Fibroblast of the aortic adventitia (primary cell): ENCODE results near the gene VEGFB. TPM values are rescaled to one million over a fixed set of nuclear protein-coding genes. Genes with fewer than 3 reads are reported as not detected.

Source experiments
- DNase-seq: peaks from one replicate; pipeline ENCODE4 v3.0.0-alpha.2; 2010; ENCODE audit warnings: low read depth
- H3K4me3 ChIP-seq: 2 replicates; pipeline ENCODE4 v1.5.1; 2011; ENCODE audit warnings: low read depth, mild to moderate bottlenecking, control low read depth, low read length, moderate library complexity
- CTCF ChIP-seq: IDR thresholded peaks from 2 replicates; pipeline ENCODE4 v1.5.1; 2011; ENCODE audit warnings: mild to moderate bottlenecking, low read length, control low read depth, inconsistent platforms; ENCODE audit not compliant: insufficient read depth
- total RNA-seq: library from RNA; depleted of rRNA; stranded (reverse); fragments of >200 nt; gene quantifications from 2 replicates; pipeline ENCODE4 v1.2.3, GENCODE V29; 2012; ENCODE audit warnings: low replicate concordance

VEGFB gene
- total RNA-seq: 17.3 and 37.5 TPM in 2 replicates

- peak within 1 kb of the TSS; percentile 80 for H3K4me3 ChIP-seq
- no peak for TF ChIP-seq CTCF
- DNase-seq: peak; percentile 27
These were observed at the start of gene VEGFB for GRCh38 chr11:64233913-64234586. VEGFB (plus strand) TSS chr11:64234584; CDS start chr11:64234834, 250 bp downstream.

GRCh38 chr11:64185175-64185692, 49.1 kb upstream of the VEGFB start:
- peak; percentile 59 for TF ChIP-seq CTCF

GRCh38 chr11:64185693-64186491, 48.5 kb upstream of the VEGFB start, which contains the start of gene STIP1:
STIP1 (plus strand) TSS chr11:64186171; CDS start chr11:64186262, 91 bp downstream.
- peak; percentile 66 for TF ChIP-seq CTCF
- peak; percentile 100 for DNase-seq
- H3K4me3 ChIP-seq: peak within 1 kb of the TSS; percentile 81

More at GRCh38 chr11:64185175-64185692, 49.1 kb upstream of the VEGFB start:
- H3K4me3 ChIP-seq: peak overlapping the region; percentile 81
- DNase-seq: peak; percentile 87

- DNase-seq: peak; percentile 15
- no peak overlapping the region for H3K4me3 ChIP-seq
- TF ChIP-seq CTCF: no peak
These were observed 47.8 kb upstream of the VEGFB start for GRCh38 chr11:64186492-64187165.

GRCh38 chr11:64192434-64192833, 42.0 kb upstream of the VEGFB start:
- no peak for TF ChIP-seq CTCF
- H3K4me3 ChIP-seq: no peak overlapping the region
- no peak for DNase-seq

GRCh38 chr11:64196626-64197025, 37.8 kb upstream of the VEGFB start:
- no peak for DNase-seq
- no peak for TF ChIP-seq CTCF
- H3K4me3 ChIP-seq: no peak overlapping the region
